ENCODE data around the gene HOXA3. TPM values are rescaled to one million over a fixed set of nuclear protein-coding genes. Genes with fewer than 3 reads are reported as not detected.
A peak's percentile ranks its signal among the peaks of the same experiment; 100 is the strongest.

HOXA3 gene
- total and polyA plus RNA-seq, 4 donors = 1.9 to 10.7 (median 6.3) TPM

DNA sequence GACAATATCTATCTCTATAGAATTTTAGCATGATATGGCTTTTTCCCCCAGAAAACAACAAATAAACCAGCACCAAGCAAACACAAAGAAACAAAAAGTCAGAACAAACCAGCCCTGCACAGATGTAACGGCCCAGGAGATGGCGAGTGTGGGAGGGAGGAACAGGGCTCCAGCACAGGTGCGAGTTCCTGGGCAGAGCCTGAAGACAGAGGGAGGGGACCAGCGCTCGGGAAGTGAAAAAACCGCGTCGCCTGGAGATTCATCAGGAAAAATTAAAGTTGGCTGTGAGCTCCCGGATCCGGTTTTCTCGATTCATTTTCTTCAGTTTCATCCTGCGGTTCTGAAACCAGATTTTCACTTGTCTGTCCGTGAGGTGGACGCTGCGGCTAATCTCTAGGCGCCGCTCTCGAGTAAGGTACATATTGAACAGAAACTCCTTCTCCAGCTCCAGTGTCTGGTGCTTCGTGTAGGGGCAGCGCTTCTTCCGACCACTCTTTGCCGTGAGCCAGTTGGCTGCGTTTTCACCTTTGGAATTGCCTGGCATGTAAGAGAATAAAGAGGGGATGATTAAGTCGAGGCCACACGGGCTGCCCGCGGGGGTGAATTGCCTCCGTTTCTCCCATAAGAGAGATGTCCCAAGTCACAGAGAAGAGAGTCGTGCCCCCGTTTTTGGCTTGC lies 19.4 kb upstream of the HOXA3 start:
- Histone ChIP-seq H3K9ac (ENCODE audit: insufficient read depth in 1 of 2, low read length in 2 of 2) (no peak overlapping the region), H3K4me3 (no peak overlapping the region), H3K9me3 (ENCODE audit: control insufficient read depth in 4 of 4, insufficient read depth in 3 of 4, low read length in 3 of 4) (peaks cover 0 to 17% (median 0%) of the 10 kb centered on the region in 4 donors), H3K4me1 (ENCODE audit: control insufficient read depth in 5 of 5, insufficient read depth in 5 of 5, low read length in 5 of 5) (peaks cover 0 to 25% (median 7%) of the 10 kb centered on the region in 5 donors), H3K27me3 (ENCODE audit: control insufficient read depth in 3 of 3, insufficient read depth in 3 of 3, low read length in 2 of 3) (peaks cover 29 to 91% (median 78%) of the 10 kb centered on the region in 3 donors), H3K36me3 (ENCODE audit: control insufficient read depth in 4 of 4, insufficient read depth in 4 of 4, low read length in 4 of 4) (no peaks in the 10 kb centered on the region), H3K27ac (ENCODE audit: low read depth in 1 of 2, low read length in 1 of 2) (no peak overlapping the region)
- DNase-seq (no peak), ATAC-seq (ENCODE audit: insufficient read depth, low FRiP score) (no peak)
- TF ChIP-seq, protein P1, sequence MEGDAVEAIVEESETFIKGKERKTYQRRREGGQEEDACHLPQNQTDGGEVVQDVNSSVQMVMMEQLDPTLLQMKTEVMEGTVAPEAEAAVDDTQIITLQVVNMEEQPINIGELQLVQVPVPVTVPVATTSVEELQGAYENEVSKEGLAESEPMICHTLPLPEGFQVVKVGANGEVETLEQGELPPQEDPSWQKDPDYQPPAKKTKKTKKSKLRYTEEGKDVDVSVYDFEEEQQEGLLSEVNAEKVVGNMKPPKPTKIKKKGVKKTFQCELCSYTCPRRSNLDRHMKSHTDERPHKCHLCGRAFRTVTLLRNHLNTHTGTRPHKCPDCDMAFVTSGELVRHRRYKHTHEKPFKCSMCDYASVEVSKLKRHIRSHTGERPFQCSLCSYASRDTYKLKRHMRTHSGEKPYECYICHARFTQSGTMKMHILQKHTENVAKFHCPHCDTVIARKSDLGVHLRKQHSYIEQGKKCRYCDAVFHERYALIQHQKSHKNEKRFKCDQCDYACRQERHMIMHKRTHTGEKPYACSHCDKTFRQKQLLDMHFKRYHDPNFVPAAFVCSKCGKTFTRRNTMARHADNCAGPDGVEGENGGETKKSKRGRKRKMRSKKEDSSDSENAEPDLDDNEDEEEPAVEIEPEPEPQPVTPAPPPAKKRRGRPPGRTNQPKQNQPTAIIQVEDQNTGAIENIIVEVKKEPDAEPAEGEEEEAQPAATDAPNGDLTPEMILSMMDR (IDR thresholded peaks at IDR 0.05; ENCODE audit: control extremely low read depth, extremely low read depth) = no peak
- 6 to 12% methylated on average over 30 of the region's 30 CpGs for WGBS, 2 donors

DNA sequence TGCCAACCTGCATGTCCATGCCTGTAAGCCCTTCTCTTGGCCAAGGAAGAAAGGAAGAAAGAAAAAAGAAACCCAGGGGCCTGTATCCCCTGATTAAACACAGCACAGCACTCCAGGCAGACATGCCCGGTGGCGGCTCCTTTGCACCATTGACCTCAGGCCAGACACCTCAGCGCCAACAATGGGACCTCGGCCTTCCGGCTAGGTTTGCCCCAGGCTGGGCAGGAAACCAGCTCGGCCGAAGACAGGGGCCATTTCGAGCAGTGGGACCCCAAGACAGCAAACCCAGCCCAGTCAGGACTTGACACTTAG lies 18.9 kb upstream of the HOXA3 start:
- DNase-seq (no peak), ATAC-seq (ENCODE audit: insufficient read depth, low FRiP score) (no peak)
- Histone ChIP-seq H3K9ac (ENCODE audit: insufficient read depth in 1 of 2, low read length in 2 of 2) (no peak overlapping the region), H3K4me3 (no peak overlapping the region), H3K9me3 (ENCODE audit: control insufficient read depth in 4 of 4, insufficient read depth in 3 of 4, low read length in 3 of 4) (peaks cover 0 to 17% (median 0%) of the 10 kb centered on the region in 4 donors), H3K4me1 (ENCODE audit: control insufficient read depth in 5 of 5, insufficient read depth in 5 of 5, low read length in 5 of 5) (peaks cover 0 to 26% (median 7%) of the 10 kb centered on the region in 5 donors), H3K27me3 (ENCODE audit: control insufficient read depth in 3 of 3, insufficient read depth in 3 of 3, low read length in 2 of 3) (peaks cover 27 to 91% (median 78%) of the 10 kb centered on the region in 3 donors), H3K27ac (ENCODE audit: low read depth in 1 of 2, low read length in 1 of 2) (no peak overlapping the region), H3K36me3 (ENCODE audit: control insufficient read depth in 4 of 4, insufficient read depth in 4 of 4, low read length in 4 of 4) (no peaks in the 10 kb centered on the region)
- WGBS, 2 donors = 13% methylated on average over 8 of the region's 8 CpGs
- TF ChIP-seq, protein P1 (IDR thresholded peaks at IDR 0.05; ENCODE audit: control extremely low read depth, extremely low read depth) = no peak

DNA sequence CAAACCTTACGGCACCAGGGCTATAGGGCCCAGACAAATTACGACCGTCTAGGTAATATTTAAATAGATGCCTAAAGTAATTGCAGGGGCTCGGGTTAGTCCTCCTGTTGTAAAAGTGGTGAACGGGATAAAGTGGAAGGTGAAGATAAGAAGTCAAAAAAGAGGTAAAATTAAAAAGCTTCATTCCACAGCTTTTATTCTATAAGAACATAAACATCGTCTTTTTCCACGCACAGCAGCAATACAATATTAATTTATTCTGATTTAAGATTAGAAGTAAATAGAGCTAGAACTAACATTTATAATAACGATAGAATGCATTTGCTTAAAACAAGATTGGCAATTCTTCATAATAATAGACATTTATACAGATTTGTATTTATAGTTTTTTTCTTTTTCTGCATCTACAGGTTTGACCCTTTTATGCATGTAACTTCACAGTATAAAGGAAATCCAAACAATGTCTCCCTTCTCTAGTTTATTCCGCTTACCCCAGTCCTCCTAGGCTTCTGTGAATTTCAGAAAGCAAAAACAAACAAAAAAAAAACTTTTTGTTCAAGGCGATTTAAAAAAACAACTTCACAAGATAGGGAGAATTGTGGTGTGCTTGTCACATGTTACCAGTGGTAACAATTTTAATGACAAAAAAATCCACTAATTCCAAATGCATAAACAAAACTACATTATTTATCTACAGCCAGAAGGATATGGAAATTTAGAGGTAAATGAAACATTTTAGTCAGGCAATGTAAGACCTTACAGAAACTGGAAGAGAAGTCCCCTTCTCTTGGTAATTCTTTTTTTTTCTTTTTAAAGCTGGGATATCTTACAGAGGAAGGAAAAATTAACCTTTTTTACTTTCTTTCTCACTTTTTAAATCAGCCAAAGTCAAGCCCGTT lies 18.3 kb upstream of the HOXA3 start:
- ATAC-seq (ENCODE audit: insufficient read depth, low FRiP score) (no peak), DNase-seq (peak in 1 of 3 donors; percentile 64)
- Histone ChIP-seq H3K27me3 (ENCODE audit: control insufficient read depth in 3 of 3, insufficient read depth in 3 of 3, low read length in 2 of 3) (peaks cover 21 to 91% (median 80%) of the 10 kb centered on the region in 3 donors), H3K9ac (ENCODE audit: insufficient read depth in 1 of 2, low read length in 2 of 2) (peak overlapping the region in 1 of 2 donors; percentile 23), H3K4me1 (ENCODE audit: control insufficient read depth in 5 of 5, insufficient read depth in 5 of 5, low read length in 5 of 5) (peaks cover 0 to 26% (median 7%) of the 10 kb centered on the region in 5 donors), H3K9me3 (ENCODE audit: control insufficient read depth in 4 of 4, insufficient read depth in 3 of 4, low read length in 3 of 4) (peaks cover 0 to 15% (median 0%) of the 10 kb centered on the region in 4 donors), H3K4me3 (no peak overlapping the region), H3K36me3 (ENCODE audit: control insufficient read depth in 4 of 4, insufficient read depth in 4 of 4, low read length in 4 of 4) (no peaks in the 10 kb centered on the region), H3K27ac (ENCODE audit: low read depth in 1 of 2, low read length in 1 of 2) (no peak overlapping the region)
- TF ChIP-seq, protein P1 (IDR thresholded peaks at IDR 0.05; ENCODE audit: control extremely low read depth, extremely low read depth) = no peak
- 30 to 32% methylated on average over 11 of the region's 11 CpGs for WGBS, 2 donors

Data from lung (tissue), 12 donors.